Measurements from ENCODE around the gene ITSN1.

GRCh38 chr21:33885172-33885514 is 242.8 kb downstream of the ITSN1 start:
- TF ChIP-seq, protein P1, sequence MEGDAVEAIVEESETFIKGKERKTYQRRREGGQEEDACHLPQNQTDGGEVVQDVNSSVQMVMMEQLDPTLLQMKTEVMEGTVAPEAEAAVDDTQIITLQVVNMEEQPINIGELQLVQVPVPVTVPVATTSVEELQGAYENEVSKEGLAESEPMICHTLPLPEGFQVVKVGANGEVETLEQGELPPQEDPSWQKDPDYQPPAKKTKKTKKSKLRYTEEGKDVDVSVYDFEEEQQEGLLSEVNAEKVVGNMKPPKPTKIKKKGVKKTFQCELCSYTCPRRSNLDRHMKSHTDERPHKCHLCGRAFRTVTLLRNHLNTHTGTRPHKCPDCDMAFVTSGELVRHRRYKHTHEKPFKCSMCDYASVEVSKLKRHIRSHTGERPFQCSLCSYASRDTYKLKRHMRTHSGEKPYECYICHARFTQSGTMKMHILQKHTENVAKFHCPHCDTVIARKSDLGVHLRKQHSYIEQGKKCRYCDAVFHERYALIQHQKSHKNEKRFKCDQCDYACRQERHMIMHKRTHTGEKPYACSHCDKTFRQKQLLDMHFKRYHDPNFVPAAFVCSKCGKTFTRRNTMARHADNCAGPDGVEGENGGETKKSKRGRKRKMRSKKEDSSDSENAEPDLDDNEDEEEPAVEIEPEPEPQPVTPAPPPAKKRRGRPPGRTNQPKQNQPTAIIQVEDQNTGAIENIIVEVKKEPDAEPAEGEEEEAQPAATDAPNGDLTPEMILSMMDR (IDR thresholded peaks at IDR 0.05 in 4 of 5, conservative IDR thresholded peaks at IDR 0.05 in 1 of 5) = no peak
- no peak for TF ChIP-seq POLR2A (IDR thresholded peaks at IDR 0.05)

All from gastrocnemius medialis (tissue), 4 donors.